Hepatocyte (in vitro differentiated cells): Measurements from ENCODE around the gene CLCN7. TPM values are rescaled to one million over a fixed set of nuclear protein-coding genes. Genes with fewer than 3 reads are reported as not detected.

ENCODE experiments used
- DNase-seq: peaks from one replicate; pipeline ENCODE4 v3.0.0-alpha.2; 2016; ENCODE audit warnings: low spot score
- H2AFZ ChIP-seq: fragments of 200-600 bp; sonication (generic); 2 replicates; pipeline ENCODE4 v1.6.0; 2016; ENCODE audit warnings: antibody characterized with exemption, mild to moderate bottlenecking
- H3K27ac ChIP-seq: fragments of 200-600 bp; sonication (generic); 2 replicates; pipeline ENCODE4 v1.5.1; 2016; ENCODE audit warnings: mild to moderate bottlenecking
- H3K27me3 ChIP-seq: fragments of 200-600 bp; sonication (generic); 2 replicates; pipeline ENCODE4 v1.6.1; 2016
- H3K36me3 ChIP-seq: fragments of 200-600 bp; sonication (generic); replicated peaks from 2 replicates; pipeline ENCODE4 v1.5.1; 2016; ENCODE audit warnings: low read depth; ENCODE audit not compliant: insufficient read depth
- H3K4me1 ChIP-seq: fragments of 200-600 bp; sonication (generic); 2 replicates; pipeline ENCODE4 v1.5.1; 2016; ENCODE audit warnings: mild to moderate bottlenecking, moderate library complexity; ENCODE audit not compliant: insufficient read depth
- H3K4me2 ChIP-seq: fragments of 200-600 bp; sonication (generic); 2 replicates; pipeline ENCODE4 v1.6.0; 2016
- H3K4me3 ChIP-seq: fragments of 200-600 bp; sonication (generic); 2 replicates; pipeline ENCODE4 v1.5.1; 2016; ENCODE audit warnings: mild to moderate bottlenecking
- H3K79me2 ChIP-seq: fragments of 200-600 bp; sonication (generic); 2 replicates; pipeline ENCODE4 v1.6.0; 2017; ENCODE audit warnings: mild to moderate bottlenecking
- H3K9me2 ChIP-seq: fragments of 200-600 bp; sonication (generic); replicated peaks from 2 replicates; pipeline ENCODE4 v1.6.0; 2017; ENCODE audit warnings: mild to moderate bottlenecking; ENCODE audit not compliant: insufficient read depth
- H3K9me3 ChIP-seq: fragments of 200-600 bp; sonication (generic); 2 replicates; pipeline ENCODE4 v1.5.1; 2016; ENCODE audit warnings: low read depth, mild to moderate bottlenecking
- H4K20me1 ChIP-seq: fragments of 200-600 bp; sonication (generic); 2 replicates; pipeline ENCODE4 v1.6.0; 2016; ENCODE audit warnings: mild to moderate bottlenecking; ENCODE audit not compliant: insufficient read depth, poor library complexity, severe bottlenecking
- CTCF ChIP-seq: fragments of 200-600 bp; sonication (generic); IDR thresholded peaks from 2 replicates; pipeline ENCODE4 v1.5.1; 2016; ENCODE audit warnings: antibody characterized with exemption, mild to moderate bottlenecking; ENCODE audit not compliant: poor library complexity
- EZH2 ChIP-seq: fragments of 200-600 bp; sonication (generic); IDR thresholded peaks from 2 replicates; pipeline ENCODE4 v1.6.1; 2016; ENCODE audit warnings: antibody characterized with exemption, mild to moderate bottlenecking, borderline replicate concordance
- EZH2phosphoT487 ChIP-seq: fragments of 200-600 bp; sonication (generic); IDR thresholded peaks from one replicate; pipeline ENCODE4 v1.6.1; 2018; ENCODE audit warnings: antibody characterized with exemption, mild to moderate bottlenecking, low read depth, moderate library complexity; ENCODE audit not compliant: unreplicated experiment, severe bottlenecking
- WGBS: methylation state at CpG from one replicate; pipeline ENCODE4 v1.1.6; 2016; ENCODE audit warnings: low lambda C conversion rate; ENCODE audit errors: missing lambda C conversion rate; 5-methylcytosine and 5-hydroxymethylcytosine counted together
- polyA plus RNA-seq: library from polyadenylated mRNA; unstranded; fragments of >200 nt; fragmentation: Nextera tagmentation; extraction: Ambion mirVana; gene quantifications from 2 replicates; pipeline ENCODE4 v1.2.1, GENCODE V29; 2016
- total RNA-seq: library from RNA; depleted of rRNA; stranded (reverse); fragments of >200 nt; gene quantifications from 2 replicates; pipeline ENCODE4 v1.2.3, GENCODE V29; 2014

Gene CLCN7
- total and polyA plus RNA-seq, 2 experiments from 2014 or later: 56.3 to 107 TPM

GRCh38 chr16:1472974-1473373 lies 1.9 kb downstream of the CLCN7 start:
- Histone ChIP-seq H3K9me2 (no peaks in the 10 kb centered on the region), H3K27ac (no peak overlapping the region), H3K4me3 (no peak overlapping the region), H4K20me1 (peaks cover 17% of the 10 kb centered on the region), H2AFZ (no peak overlapping the region), H3K4me2 (peak overlapping the region; percentile 94), H3K27me3 (no peaks in the 10 kb centered on the region), H3K36me3 (no peaks in the 10 kb centered on the region), H3K79me2 (peaks cover 74% of the 10 kb centered on the region), H3K4me1 (peaks cover 14% of the 10 kb centered on the region), H3K9me3 (no peaks in the 10 kb centered on the region)
- DNase-seq: no peak
- WGBS: 42% methylated on average over 3 of the region's 3 CpGs
- TF ChIP-seq EZH2phosphoT487 (no peak), CTCF (no peak), EZH2 (no peak)

- Histone ChIP-seq H3K27me3 (no peaks in the 10 kb centered on the region), H3K79me2 (peaks cover 85% of the 10 kb centered on the region), H4K20me1 (peaks cover 21% of the 10 kb centered on the region), H3K36me3 (no peaks in the 10 kb centered on the region), H3K4me2 (no peak overlapping the region), H2AFZ (no peak overlapping the region), H3K27ac (no peak overlapping the region), H3K4me3 (no peak overlapping the region), H3K4me1 (peaks cover 14% of the 10 kb centered on the region), H3K9me2 (no peaks in the 10 kb centered on the region), H3K9me3 (no peaks in the 10 kb centered on the region)
- no peak for DNase-seq
- WGBS: 95% methylated on average over 26 of the region's 26 CpGs
- TF ChIP-seq EZH2phosphoT487 (no peak), CTCF (no peak)
These were observed 3.1 kb downstream of the CLCN7 start for GRCh38 chr16:1471569-1472194.

GRCh38 chr16:1470481-1471251 lies 4.2 kb downstream of the CLCN7 start:
- H3K27ac ChIP-seq: no peak overlapping the region
- H2AFZ ChIP-seq: no peak overlapping the region
- H3K4me1 ChIP-seq: peaks cover 12% of the 10 kb centered on the region
- peaks cover 88% of the 10 kb centered on the region for H3K79me2 ChIP-seq
- TF ChIP-seq CTCF: no peak
- TF ChIP-seq EZH2phosphoT487: no peak
- TF ChIP-seq EZH2: no peak
- WGBS: 85% methylated on average over 14 of the region's 14 CpGs
- H3K4me3 ChIP-seq: no peak overlapping the region
- H3K4me2 ChIP-seq: no peak overlapping the region
- H3K27me3 ChIP-seq: no peaks in the 10 kb centered on the region
- H3K9me3 ChIP-seq: no peaks in the 10 kb centered on the region
- peaks cover 23% of the 10 kb centered on the region for H4K20me1 ChIP-seq
- H3K9me2 ChIP-seq: no peaks in the 10 kb centered on the region
- DNase-seq: no peak
- H3K36me3 ChIP-seq: no peaks in the 10 kb centered on the region
